ENCODE measurements around the gene MYH11.
"Not testable (repeated sequence)": the region's sequence is repeated elsewhere in the genome, so short reads cannot be mapped to it uniquely, and the experiment has no call there.

The MYH11 gene

DNA sequence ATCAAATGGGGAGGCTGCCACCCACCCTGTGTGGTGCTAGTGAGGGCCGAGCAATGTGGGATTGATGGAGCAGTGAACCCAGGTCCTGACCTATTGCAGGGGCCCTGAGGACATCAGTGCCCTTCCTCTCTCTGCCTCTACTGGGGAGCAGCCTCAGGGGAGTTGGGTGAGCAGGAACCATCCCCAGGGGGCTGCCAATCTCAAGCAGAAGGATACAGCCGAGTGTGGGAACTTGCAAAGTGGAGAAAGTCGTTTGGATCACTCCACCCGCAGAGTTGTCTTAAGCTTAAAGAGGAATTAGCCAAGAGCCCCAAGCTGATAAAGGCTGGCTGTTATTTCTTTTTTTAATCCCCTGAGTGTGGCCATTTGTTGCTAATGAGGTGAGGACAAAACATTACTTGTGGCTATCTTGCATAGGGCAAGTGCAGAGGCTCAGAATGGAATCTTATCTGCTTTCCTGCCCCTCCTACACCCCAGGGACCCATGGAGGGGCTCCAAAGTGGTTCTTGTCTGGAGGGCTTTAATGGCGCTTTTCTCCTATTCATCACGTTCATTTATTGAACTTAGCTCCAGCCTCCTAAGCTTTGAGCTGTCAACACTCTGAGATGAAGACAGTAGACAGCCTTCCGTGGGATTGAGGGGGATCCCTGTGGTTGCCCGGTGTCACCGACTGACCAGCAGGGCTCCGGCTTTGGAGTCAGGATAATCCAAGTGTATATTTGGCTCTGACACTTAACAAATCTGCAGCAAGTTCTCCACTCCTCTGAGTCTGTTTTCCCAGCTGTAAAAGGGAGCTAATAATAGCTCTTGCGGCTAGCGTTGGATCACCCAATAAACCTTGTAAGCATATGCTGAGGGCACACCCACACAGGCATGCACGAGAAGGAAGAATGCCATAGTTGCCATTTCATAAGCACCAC is 45.1 kb downstream of the MYH11 start:
- DNase-seq: peak in 3 of 56 donors; percentile 9 to 24 (median 13)

DNA sequence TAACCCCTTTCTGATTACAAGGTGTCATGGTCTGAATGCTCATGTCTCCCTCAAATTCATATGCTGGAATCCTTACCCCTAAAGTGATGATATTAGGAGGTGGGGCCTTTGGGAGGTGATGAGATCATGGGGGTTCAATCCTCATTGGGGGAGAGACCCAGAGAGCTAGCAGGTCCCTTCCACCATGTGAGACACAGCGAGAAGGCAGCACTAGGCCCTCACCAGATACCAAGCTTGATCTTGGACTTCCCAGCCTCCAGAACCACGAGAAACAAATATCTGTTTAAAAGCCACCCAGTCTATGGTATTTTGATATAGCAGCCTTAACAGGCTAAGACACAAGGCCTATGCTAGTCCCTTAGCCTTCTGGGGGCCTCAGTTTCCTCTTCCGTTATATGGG is 45.9 kb downstream of the MYH11 start:
- DNase-seq: no peak

DNA sequence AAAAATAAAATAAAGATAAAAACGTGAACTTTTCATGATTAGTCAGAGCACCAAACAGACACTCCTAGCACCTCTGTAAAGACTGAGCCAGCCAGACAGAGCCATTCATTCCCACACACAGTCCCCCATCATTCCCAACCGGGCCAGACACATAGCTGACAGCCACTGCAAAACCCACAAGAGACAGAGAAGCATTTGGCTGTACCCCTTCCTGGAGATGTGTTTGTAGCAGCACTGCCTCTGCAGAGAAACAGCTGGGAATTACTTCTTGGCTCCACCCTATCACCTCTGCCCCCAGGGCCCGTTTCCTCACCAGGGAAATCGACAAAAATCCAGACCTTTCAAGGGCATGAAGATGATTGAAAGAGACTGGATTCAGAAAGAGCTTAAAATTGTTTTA is 46.4 kb downstream of the MYH11 start:
- no peak for DNase-seq

DNA sequence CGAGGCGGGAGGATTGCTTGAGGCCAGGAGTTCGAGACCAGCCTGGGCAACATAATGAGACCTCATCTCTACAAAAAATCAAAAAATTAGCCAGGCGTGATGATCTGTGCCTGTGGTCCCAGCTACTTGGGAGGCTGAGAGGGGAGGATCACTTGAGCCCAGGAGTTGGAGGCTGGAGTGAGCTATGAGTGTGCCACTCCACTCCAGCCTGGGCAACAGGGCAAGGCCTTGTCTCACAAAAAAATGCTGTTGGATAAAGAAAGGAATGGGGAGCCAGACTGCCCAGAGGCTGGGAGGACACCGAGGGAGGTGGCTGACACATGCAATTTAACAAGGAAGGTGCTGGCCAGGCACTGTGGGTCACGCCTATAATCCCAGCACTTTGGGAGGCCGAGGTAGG is 47.5 kb downstream of the MYH11 start:
- DNase-seq: not testable (repeated sequence)

DNA sequence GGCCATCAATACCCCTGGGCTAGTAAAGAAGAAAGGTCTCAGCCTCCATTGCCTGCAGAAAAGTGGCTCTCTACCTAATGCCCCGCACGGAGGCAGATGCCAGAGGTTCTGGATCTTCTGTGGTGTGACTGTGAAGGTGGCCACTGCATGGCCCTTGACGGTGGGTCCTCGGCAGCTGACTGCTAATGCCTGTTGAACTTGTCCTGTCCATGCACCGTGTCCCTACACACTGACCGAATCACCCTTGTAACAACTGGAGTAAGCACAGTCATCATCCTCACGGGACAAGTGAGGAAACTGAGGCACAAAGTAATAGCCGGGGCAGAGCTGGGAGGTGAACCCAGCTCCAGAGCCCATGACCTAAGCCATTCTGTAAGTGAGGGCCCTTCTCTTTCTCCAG is 48.8 kb downstream of the MYH11 start:
- no peak for DNase-seq

DNA sequence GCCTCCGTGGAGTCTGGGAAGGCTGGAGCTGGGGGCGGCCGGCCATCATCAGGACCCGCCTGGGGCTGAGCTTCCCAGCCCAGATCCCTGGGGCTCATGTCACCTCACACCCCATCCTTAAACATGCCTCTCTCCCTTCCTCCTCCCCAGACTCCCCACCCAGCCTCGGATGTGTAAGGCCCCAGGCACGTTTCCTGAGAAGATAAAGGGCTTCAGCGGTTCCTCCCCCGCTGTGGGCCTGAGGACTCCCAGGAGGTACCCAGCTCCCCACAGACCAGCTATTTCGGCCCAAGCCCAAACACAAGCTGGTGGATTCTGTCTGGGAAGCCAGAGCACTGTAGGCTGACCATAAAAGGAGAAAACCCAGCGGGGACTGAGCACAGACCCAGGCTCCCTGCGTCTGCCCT is 49.2 kb downstream of the MYH11 start:
- no peak for DNase-seq

DNA sequence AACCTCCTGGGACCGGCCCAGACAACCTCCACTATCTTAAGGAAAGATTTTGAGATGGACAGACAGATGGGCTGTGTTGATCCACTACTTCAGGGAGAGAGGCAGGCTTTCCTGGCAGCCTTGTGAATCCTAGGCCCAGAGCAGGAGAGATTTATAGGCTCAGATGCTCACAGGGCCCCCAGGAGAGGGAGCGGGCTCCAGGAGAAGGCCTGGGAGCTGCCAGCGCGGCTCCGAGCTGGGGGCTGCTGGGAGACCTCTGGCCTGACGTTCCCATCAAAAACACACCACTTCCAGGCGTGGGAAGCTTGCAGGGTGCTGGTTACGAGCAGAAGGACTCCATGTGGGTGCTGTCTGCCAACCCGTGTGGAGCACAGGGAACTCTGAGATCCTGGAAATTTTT is 53.2 kb downstream of the MYH11 start:
- DNase-seq: peak in 1 of 56 donors; percentile 1

DNA sequence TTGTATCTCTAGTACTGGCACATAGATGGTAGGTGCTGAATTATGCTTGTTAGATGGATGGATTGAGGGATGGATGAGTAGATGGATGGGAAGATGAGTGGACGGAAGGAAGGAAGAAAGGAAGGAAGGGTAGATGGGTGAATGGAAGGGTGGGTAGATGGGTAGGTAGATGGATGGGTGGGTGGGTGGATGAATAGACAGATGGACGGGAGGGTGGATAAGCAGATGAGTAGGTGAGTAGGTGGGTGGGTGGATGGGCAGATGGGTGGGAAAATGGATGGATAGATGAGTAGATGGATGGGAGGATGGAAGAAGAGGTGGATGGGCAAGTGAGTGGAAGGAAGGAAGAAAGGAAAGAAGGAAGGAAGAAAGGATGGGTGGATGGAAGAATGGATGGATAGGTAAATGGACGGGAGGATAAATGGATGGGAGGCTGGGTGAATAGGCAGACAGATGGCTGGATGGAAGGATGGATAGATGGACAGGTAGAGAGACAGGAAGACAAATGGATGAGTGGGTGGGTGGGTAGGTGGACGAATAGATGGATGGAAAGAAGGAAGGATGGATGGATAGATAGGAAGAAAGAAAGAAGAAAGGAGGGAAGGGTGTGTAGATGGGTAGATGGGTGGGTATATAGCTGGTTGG is 56.9 kb downstream of the MYH11 start:
- DNase-seq: no peak

DNA sequence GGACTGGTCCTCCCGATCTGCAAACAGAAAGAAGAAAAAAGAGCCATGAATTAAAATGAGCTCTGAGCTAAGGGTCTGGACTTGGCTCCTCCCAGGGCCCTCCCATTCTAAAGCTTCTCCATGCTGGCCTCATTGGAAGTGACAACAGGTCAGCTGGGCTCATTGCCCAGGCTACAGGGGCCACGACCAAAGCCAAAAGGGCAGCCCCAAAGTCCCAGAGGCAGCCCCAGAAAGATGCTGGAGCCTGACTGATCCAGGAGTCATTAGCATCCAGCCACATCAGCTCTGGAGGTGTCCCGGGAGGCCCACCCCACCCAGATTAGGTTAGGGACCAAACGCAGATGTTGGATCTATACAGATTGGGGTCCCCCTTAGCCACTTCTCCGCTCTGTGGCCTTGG is 58.2 kb downstream of the MYH11 start:
- DNase-seq: no peak

DNA sequence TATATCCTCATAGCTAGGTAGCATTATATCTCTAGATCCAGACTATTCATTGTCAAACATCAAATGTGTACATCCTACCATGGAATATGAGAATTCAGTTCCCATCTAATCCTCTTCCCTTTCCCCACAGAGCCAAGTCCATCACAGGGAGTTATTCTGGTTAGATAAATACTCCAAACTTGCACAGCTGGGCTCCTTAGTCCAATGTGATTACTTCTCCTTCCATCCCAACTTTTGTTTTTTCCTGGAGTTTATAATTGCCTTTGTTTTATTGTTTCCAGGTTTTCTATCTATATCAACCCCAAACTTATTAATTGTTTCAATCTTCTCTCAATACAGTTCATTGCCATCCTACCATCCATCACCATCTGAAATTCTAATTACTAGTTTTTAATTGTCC is 59.9 kb downstream of the MYH11 start:
- DNase-seq: no peak

DNA sequence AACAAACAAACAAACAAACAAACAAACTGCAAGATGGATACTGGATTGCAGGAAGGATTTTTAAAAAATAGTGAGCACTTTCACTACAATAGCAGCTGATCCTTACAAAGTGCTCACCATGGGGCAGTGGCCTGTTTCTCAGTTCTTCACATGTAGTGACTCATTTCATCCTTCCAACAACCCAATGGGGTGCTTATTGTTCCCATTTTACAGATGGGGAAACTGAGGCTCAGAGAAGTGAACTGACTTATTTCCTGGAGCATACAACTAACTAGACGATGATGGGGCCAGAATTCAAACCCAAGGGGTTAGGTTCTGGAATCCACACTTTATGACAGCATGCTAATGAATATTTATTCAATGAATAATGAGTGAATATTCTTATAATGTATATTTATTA is 61.2 kb downstream of the MYH11 start:
- DNase-seq: no peak

DNA sequence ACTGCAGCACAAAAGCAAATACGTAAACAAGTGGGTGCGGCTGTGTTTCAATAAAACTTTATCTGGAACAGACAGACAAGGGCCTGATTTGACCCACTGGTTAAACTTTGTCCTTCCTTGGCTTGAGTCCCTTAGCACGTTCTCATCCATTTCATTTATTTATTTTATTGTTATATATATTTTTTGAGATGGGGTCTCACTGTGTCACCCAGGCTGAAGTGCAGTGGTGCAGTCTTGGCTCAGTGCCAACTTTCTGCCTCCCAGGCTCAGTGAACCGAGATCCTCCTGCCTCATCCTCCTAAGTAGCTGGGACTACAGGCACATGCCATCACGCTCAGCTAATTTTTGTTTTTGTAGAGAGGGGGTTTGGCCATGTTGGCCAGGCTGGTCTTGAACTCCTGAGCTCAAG is 64.3 kb downstream of the MYH11 start:
- DNase-seq: no peak

DNA sequence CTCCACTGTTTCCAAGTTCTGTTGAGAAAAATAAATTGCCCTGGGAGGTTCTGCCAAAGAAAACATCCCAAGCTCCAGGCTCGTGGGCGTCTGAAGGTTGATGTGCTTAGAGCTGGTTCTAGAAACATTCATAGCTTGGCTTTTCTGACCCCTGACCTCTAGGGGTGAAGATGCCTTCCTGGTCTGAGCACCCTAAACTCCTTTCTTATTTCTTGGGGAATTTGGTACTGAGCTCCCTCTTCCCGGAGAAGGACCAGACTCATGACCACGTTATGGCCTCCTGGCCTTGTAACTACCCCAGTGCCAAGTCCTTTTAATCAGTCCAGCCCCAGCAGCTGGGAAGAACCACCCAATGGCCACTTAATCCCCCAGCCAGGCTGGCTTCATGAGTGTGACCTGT is 66.4 kb downstream of the MYH11 start:
- DNase-seq: no peak

DNA sequence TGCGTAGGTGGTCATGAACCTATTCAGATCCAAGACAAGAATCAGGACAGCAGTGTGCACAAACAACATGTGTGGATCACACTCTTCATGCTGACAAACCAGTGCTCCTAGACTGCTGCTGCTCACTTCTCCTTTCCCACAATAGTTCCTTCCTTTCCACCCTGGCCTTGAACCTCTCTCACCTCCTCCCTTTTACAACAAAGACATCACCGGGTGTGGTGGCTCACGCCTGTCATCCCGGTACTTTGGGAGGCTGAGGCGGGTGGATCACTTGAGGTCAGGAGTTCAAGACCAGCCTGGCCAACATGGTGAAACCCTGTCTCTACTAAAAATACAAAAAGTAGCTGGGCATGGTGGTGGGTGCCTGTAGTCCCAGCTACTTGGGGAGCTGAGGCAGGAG is 67.0 kb downstream of the MYH11 start:
- not testable (repeated sequence) for DNase-seq

DNA sequence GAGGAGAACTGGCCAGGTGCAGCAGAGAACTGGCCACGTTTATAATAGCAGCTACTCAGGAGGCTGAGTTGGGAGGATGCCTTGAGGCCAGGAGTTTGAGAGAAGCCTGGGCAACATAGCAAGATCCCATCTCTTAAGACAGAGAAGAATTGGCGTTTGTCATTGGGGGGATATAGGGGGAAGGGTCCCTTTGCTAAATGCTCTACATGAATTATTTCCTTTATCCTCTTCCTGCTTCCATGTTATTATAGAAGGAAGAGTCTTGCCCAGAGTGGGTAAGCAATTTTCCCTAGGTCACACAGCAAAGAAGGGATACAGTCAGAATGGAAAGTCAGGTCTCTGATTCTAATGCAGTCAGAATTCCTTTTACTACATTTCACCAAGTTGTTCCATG is 68.0 kb downstream of the MYH11 start:
- no peak for DNase-seq

DNA sequence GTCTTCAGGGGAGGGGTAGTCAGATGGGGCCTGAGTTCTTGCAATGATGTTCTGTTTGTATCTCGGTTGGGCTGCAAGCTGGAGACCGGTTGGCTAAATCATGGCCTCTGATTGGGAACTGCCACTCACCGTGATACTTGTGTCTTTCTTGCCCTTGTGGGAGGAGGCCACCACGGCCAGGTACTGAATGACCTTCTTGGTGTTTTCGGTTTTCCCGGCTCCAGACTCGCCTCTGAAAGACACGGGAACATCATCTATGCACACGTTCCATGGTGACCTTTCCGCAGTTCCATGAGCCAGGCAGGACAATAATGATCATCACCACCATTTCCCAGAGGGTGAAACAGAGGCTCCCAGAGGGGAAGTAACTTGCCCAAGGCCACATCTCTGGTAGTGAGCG is 70.3 kb downstream of the MYH11 start:
- DNase-seq: no peak

DNA sequence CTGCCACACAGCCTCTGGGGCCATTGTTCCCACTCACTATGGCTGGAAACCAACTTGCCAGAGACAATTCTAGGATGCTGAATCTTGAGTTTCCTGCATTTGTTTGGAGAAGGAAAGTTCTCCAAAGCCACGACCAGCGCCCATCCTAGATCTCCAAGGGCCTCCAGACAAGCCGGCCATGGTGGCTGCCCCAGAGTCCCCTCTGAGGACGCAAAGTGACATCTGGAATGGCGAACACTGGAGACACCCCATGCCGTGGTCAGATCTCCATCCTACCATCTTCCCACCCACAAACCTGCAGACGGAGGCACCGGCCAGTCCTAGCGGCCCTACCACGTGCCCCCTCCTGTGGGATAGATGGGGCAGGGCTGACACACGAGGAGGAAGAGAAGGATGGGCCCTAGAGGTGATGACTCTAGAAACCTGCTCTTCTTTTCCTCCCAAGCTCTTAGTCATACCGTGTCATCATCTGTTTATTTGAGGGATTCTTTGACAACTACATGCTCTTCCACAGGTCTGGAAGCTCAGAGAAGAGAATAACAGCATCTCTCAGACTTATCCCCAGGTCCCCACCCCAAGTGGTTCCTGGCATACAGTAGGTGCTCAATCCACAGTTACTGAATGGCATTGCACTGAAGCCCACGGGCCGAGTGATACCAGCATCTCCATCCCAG is 71.3 kb downstream of the MYH11 start:
- no peak for DNase-seq

DNA sequence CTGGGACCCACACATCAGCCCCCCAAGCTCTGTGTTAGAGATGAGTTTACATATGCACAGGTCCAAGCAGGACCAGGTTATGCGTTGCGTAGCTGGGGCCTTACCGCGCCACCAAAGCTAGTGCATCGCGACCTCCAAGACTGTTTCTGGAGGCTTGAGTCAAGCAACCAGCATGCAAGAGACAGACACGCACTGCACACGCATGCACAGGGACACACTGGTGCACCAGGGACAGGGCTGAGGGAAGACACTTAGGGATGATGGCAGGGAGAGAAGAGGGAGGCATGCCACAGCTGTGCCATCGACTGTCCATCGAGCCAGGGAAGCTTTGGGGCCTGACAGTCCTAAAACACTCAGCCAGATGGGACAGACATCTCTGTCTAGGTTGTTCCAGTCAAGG is 72.8 kb downstream of the MYH11 start:
- DNase-seq: no peak

DNA sequence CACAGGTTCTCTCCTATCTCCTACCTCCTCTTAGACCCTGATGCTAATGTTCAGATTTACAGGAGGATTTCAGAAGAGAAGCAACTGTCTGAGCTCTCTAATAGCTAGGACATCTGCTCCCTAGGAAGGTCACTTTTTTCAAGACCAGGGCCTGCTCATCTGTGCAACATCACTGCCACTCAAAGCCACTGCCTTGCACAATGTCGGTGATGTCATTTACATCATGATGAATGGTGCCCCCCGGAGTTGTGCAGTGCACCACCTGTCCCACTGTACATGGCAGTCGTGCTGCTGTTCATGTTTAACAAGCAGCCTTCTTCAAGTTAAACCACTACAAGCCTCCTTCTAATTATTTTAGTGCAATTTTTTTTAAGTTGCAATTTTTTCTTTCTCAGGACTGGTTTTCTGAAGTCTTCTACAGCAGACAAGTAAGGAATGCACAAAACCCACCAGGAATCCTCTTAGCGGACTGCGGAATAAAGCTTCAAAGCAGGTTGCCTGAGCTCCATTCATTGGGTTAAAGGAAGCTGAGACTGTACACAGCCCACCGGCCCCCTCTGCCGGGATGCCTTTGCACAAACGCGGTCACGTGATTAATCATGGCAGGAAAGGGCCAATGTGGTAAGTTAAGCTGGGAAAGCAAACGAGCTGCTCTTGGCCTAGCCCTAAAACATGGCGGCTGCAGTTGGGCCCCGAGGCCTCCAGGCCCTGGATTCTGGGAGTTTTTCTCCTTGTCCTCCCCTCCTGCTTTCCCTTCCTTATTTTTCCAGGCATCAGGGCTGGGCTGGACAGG is 74.1 kb downstream of the MYH11 start:
- no peak for DNase-seq

DNA sequence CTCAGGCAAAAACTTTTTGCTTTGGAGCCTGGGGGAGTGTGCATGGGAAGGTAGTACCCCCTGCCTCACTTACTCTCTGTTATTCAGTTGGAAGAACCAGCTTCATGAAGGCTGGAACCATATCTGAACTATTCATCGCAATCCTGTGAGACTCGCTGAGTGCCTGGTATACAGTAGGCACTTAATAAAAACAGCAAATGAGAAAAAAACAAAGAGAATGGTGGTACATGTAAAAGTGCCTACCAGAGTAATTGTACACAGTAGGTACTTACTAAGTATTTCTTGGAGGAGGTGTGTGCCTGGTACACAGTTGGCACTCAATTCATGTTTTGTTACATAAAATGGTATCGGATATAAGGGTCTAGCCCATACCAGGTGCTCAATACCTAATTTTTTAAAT is 75.2 kb downstream of the MYH11 start:
- DNase-seq: no peak

DNA sequence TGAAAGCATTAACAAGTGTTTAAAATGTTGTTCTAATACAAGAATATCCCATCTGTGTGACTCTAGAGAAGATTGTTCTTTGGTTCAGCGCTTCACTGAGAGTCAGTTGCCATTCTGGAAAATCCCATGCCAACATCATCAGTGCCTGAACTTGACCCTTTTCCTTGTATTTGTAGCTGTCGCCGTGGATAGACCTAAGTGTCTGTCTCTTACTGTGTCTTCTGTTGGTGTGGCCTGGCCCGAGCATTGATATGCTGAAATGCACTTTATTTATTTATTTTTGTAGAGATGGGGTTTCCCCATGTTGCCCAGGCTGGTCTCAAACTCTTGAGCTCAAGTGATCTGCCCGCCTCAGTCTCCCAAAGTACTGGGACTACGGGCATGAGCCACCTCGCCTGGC is 76.0 kb downstream of the MYH11 start:
- DNase-seq: no peak

Measured in amygdala (tissue), 56 donors.